NCI-H2081 treated with DMSO at 0.1 percent for 48 hours (cell line): ENCODE results near the gene TSPAN3.

Experiments used
- DNase-seq: peaks from one replicate; lab custom pipeline; 2025; lab: John Stamatoyannopoulos, UW

The TSPAN3 gene

GRCh38 chr15:77070495-77071304 is at the start of gene TSPAN3:
TSPAN3 (minus strand) TSS chr15:77071109; CDS start chr15:77070954, 155 bp downstream.
- peak; percentile 67 for DNase-seq

GRCh38 chr15:77120576-77120975 is 49.7 kb upstream of the TSPAN3 start:
- no peak for DNase-seq

- no peak for DNase-seq
These were observed 48.5 kb upstream of the TSPAN3 start for GRCh38 chr15:77119446-77119845.

GRCh38 chr15:77118882-77119321 is 48.0 kb upstream of the TSPAN3 start:
- DNase-seq = peak; percentile 17

GRCh38 chr15:77115179-77115578 is 44.3 kb upstream of the TSPAN3 start:
- no peak for DNase-seq

- no peak for DNase-seq
These were observed 42.1 kb upstream of the TSPAN3 start for GRCh38 chr15:77112838-77113504.

GRCh38 chr15:77111789-77112188 is 40.9 kb upstream of the TSPAN3 start:
- DNase-seq = no peak

- no peak for DNase-seq
These were observed 36.8 kb upstream of the TSPAN3 start for GRCh38 chr15:77107531-77108355.

GRCh38 chr15:77107068-77107467 is 36.2 kb upstream of the TSPAN3 start:
- DNase-seq = no peak

GRCh38 chr15:77104155-77104554 is 33.2 kb upstream of the TSPAN3 start:
- no peak for DNase-seq

GRCh38 chr15:77099741-77100463 is 29.0 kb upstream of the TSPAN3 start:
- no peak for DNase-seq

- no peak for DNase-seq
These were observed 27.7 kb upstream of the TSPAN3 start for GRCh38 chr15:77098572-77098971.

- DNase-seq = no peak
These were observed 27.0 kb upstream of the TSPAN3 start for GRCh38 chr15:77097921-77098320.

GRCh38 chr15:77097248-77097721 is 26.4 kb upstream of the TSPAN3 start:
- DNase-seq = no peak

- no peak for DNase-seq
These were observed 25.6 kb upstream of the TSPAN3 start for GRCh38 chr15:77096541-77096940.

- DNase-seq = no peak
These were observed 25.2 kb upstream of the TSPAN3 start for GRCh38 chr15:77096138-77096537.

- DNase-seq = no peak
These were observed 23.6 kb upstream of the TSPAN3 start for GRCh38 chr15:77094397-77095030.

GRCh38 chr15:77093436-77093835 is 22.5 kb upstream of the TSPAN3 start:
- no peak for DNase-seq

- no peak for DNase-seq
These were observed 20.2 kb upstream of the TSPAN3 start for GRCh38 chr15:77091097-77091496.

GRCh38 chr15:77087213-77087612 is 16.3 kb upstream of the TSPAN3 start:
- no peak for DNase-seq

- no peak for DNase-seq
These were observed 14.4 kb upstream of the TSPAN3 start for GRCh38 chr15:77085297-77085696.
